ENCODE data around the gene SLC28A1.

Gene SLC28A1

DNA sequence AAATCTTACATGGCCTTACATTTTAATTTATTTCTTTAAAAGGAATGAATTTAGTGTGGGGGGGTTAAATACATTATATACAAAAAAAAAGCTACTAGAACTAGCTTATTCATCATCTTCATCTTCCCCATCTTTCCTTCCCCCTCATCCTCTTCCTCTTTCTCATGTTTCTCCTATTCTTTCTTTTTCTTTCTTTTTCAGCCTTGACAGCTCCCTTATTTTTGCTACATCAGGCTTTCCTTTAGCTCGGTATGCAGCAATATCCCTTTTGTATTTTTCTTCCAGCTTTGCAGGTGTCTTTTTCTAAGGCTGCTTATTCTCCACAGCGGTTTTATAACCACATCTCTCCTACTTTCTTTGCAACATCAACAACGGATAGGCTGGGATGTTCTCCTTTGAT, 55.9 kb downstream of the SLC28A1 start:
- DNase-seq (ENCODE audit: low read depth, low spot score): no peak

DNA sequence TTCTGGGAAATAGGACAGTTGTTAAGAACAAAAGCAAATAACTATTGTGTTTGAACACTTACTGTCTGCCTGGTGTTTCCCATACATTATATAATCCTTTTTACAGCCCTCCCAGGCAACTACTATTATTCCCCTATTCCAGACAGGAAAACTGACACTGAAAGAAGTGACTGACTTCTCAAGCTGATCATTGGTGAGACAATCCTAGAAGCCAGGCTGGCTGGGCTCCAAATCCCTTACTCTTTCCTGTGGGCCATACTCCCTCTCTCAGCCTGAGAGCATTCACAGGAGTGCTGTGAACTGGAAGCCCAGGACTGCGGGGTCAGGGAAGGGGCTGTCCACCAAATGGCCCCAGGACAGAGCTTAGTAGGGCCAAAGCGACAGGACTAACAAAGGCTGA, 58.0 kb downstream of the SLC28A1 start:
- no peak for DNase-seq (ENCODE audit: low read depth, low spot score)

GRCh38 chr15:84944311-84944710, 59.8 kb downstream of the SLC28A1 start:
- no peak for DNase-seq (ENCODE audit: low read depth, low spot score)

DNA sequence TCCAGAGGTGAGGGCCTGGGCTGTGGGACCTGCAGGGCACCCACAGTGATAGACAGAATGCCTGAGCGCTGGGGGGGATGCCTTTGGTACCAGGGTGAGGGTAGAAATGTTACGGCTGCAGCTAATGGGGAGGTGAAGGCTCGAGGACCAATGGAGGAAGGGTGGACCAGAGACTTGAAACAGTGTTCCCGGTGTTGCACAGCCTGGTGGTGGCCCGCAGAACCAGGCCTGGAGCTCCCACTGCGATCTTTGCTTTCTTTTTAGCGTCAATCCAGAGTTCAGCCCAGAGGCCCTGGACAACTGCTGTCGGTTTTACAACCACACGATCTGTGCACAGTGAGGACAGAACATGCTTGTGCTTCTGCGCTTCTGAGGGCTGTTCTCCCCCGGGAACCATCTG, 60.4 kb downstream of the SLC28A1 start:
- no peak for DNase-seq (ENCODE audit: low read depth, low spot score)

DNA sequence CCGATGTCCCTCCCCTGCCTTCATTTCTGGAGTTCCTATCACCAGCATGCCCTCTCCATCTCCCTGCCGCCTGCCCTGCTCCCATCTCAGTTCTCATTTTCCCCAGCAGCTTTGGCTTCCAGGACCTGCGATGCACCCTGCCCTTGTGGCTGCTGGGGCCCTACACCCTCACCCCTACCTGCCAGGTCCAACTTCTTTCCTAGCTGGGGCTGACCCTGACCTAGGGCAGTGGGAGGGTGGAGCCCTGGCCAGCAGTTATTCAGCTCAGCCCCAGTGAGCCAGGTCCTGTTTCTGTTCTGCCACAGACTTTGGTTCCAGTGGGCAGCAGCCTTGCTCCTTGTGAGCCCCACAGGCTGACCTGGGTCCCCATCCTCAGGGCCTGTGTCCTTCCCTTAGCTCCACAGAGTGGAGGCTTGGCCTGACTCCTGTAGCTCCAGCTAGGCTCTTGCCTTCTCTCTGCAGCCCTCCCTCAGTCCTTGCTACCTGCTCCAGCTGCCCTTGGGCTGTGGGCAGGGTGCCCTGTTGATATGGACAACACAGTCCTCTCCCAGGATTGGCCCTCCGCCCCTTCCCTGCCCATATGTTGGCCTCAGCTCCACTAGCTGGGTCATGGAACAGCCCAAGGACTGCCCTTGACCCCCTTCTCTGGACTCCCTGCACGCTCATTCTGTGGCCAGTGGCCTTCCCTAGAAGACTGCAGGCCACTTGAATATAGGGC, 62.5 kb downstream of the SLC28A1 start:
- DNase-seq (ENCODE audit: low read depth, low spot score): no peak

GRCh38 chr15:84947947-84948830, 63.7 kb downstream of the SLC28A1 start:
- peak; percentile 33 for DNase-seq (ENCODE audit: low read depth, low spot score)

DNA sequence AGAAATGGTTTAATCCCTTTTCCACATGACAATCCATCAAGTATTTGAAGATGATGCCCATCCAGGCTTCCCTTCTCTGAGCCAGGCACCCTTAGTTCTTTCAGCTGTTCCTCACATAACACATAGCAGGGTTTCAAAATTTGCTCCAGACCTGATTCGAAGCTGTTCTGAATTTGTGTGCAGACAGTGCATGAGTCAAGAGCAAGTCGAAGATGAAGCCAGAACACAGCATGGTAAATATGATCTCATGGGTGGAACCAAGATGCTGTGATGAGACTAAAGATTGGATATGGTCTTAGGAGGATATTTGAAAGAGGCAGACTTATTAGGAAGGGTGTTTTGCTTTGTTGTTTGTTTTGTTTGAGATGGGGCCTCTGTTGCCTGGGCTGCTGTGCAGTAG, 64.6 kb downstream of the SLC28A1 start:
- no peak for DNase-seq (ENCODE audit: low read depth, low spot score)

DNA sequence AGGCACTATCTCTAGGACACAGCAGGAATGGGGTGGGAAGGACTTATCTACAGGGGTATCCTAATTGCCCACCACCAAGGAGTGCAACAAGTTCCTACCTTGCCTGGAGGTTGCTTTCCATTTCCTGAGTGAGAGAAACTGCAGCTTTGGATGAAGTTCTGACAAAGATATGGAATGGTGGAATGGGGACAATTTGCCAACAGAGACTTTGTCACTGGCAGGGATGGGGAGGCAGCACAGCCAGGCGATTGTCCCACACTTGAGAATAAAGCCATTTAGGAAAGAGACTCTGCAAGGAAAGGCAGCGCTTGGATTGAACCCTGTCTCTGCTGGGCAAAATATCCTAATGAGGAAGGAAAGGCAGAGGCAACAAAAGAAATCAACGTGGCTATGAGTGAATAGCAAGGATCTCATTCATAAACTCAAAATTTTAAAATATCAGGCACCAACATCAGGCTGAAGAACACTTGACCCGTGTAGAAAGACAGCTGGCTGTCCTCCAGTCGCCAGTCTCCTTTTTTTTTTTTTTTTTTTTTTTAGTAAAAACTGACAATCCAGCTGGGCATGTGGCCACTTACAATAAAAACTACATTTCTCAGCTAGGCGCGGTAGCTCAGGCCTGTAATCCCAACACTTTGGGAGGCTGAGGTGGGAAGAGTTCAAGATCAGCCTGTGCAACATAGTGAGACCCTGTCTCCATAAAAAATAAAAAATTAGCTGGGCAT, 65.5 kb downstream of the SLC28A1 start:
- no peak for DNase-seq (ENCODE audit: low read depth, low spot score)

DNA sequence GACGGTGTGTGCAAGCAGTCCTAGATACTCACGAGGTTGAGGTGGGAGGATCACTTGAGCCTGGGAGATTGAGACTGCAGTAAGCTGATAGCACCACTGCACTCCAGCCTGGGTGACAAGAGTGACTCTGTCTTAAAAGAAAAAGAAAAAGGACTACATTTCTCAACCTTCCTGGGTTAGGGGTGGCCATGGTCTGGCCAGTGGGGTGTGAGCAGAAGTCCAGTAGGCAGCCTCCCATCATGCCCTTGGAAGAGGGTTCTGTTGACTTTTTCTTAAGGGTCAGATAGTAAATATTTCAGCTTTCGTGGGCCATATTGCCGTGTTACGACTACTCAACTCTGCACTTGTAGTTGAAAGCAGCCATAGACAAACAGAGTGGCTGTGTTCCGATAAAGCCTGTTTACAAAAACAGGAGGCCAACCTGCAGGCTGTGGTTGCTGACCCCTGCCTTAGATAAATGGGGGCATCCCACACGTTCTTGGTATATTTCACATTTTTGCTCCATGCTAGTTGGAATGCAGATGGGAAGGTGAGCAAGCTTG, 66.2 kb downstream of the SLC28A1 start:
- DNase-seq (ENCODE audit: low read depth, low spot score): no peak

DNA sequence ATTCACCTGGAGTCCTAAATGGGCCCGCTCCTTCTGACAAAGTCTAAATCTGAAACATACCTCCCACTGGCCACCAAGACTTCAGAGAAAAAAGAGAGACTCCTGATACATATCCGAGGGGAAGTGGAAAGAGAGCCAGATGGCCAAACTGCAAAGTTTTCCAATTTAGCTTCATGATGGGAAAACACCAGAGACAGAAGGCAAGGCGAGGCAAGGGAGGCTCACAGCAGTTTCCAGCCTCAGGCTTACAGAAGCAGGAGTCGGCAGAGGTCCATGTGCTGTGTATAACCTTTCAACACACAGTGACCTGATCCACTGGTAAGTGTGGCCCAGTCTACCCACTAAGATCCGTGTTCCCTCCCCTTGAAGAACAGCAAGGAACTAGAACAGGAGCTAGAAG, 67.3 kb downstream of the SLC28A1 start:
- no peak for DNase-seq (ENCODE audit: low read depth, low spot score)

- DNase-seq (ENCODE audit: low read depth, low spot score): no peak
These were observed 68.7 kb downstream of the SLC28A1 start for GRCh38 chr15:84953136-84953535.

GRCh38 chr15:84953726-84954125, 69.3 kb downstream of the SLC28A1 start:
- no peak for DNase-seq (ENCODE audit: low read depth, low spot score)

- DNase-seq (ENCODE audit: low read depth, low spot score): peak; percentile 32
These were observed 70.8 kb downstream of the SLC28A1 start for GRCh38 chr15:84955089-84955848.

DNA sequence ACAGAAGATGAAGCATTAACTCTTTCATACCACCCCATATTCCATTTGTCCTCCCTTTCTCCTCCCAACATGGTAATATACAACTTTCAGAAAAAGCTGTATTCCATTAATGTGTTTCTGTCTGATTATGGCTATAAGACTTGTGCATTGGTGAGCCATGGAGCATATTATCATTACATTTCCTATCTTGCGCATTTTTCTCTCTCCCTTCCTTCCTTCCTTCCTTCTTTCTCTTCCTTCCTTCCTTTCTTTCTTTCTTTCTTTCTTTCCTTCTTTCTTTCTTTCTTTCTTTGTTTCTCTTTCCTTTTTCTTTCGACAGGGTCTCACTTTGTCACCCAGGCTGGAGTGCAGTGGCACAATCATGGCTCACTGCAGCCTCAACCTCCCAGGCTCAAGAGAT, 71.7 kb downstream of the SLC28A1 start:
- DNase-seq (ENCODE audit: low read depth, low spot score): no peak

DNA sequence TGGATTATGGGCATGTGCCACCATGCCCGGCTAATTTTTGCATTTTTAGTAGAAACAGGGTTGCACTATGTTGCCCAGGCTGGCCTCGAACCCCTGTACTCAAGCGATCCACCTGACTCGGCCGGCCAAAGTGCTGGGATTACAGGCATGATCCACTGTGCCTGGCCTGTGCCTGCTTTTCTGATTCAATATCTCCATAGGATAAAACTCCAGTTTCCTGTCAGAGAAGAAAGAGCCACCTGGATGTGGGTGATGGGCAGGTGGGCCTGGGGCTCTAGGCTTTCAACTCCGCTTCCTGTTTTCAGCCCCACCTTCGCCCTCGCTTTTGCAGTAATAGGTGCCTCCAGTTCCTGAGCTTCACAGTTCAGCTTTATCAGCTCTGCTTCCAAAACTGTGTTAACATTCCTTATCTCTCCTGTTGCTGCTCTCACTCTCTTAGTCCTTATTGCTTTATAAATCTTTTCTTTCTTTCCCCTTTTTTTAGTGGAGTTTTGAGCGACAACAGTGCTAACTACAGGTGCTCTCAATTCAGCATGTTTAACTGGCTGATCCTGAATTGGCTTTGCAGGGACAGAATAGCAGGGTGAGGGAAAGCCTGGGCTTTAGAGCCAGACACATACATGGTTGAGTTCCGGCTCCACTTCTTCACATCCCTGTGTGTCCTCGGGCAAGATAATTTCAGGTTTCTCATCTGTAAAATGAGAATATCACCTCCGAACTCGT, 76.1 kb downstream of the SLC28A1 start:
- no peak for DNase-seq (ENCODE audit: low read depth, low spot score)

- DNase-seq (ENCODE audit: low read depth, low spot score): no peak
These were observed 76.6 kb downstream of the SLC28A1 start for GRCh38 chr15:84961114-84961452.

DNA sequence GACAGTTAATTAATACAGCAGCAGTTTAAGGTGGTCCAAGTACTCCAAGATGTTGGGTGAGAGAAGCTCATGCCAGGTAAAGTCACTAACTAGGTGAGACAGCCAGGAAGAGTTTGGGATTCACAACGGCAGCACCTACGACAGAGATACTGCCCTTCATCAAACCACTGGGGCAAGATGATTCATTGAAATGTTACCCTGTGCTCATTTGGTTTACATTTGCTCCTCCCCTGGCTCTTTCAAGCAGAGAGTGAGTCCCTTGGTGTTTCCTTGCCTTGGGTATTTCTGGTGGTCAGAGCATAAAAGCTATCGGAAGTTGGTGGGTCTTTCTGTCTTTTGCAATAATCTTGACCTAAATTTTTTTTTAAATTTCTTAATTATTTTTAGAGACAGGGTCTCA, 77.2 kb downstream of the SLC28A1 start:
- no peak for DNase-seq (ENCODE audit: low read depth, low spot score)

GRCh38 chr15:84962955-84963354, 78.5 kb downstream of the SLC28A1 start:
- DNase-seq (ENCODE audit: low read depth, low spot score): no peak

GRCh38 chr15:84967380-84967779, 82.9 kb downstream of the SLC28A1 start:
- DNase-seq (ENCODE audit: low read depth, low spot score): no peak

GRCh38 chr15:84968301-84968700, 83.8 kb downstream of the SLC28A1 start:
- DNase-seq (ENCODE audit: low read depth, low spot score): no peak

DNA sequence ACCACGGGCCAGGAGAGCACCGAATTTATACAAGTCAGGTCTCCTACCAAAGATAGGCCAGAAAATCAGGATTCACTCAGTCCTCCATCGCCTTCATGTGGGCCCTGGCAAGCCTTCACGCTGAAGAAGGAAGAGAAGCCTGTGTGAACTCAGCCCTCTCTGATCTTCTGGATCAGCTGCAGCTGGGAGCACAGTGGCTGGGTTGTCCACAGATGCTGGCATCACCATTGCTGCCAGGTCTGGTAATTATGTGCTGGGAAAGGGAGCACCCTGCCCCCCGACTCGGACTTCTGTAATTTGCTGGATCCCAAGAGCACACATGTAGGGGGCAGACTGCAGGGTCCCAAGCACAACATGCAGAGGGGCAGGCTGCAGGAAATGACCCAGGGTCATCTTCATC, 84.8 kb downstream of the SLC28A1 start:
- no peak for DNase-seq (ENCODE audit: low read depth, low spot score)
